ENCODE results near the gene ZNF639. TPM values are rescaled to one million over a fixed set of nuclear protein-coding genes. Genes with fewer than 3 reads are reported as not detected.

ZNF639 gene
- total and polyA plus RNA-seq, 2 experiments from 2014 or later = 33.6 to 62.8 TPM

GRCh38 chr3:179321668-179322285 is 1.1 kb upstream of the ZNF639 start:
- Histone ChIP-seq H3K4me3 (peak overlapping the region; percentile 80), H3K36me3 (ENCODE audit: insufficient read depth) (no peaks in the 10 kb centered on the region), H2AFZ (peak overlapping the region; percentile 97), H3K4me2 (peak overlapping the region; percentile 90), H3K79me2 (replicated peaks; ENCODE audit: insufficient read depth) (peaks cover 33% of the 10 kb centered on the region), H4K20me1 (replicated peaks; ENCODE audit: insufficient read depth) (peaks cover 11% of the 10 kb centered on the region; the same call in 1 of the 2 replicates), H3F3A (replicated peaks; ENCODE audit: low read depth) (no peaks in the 10 kb centered on the region), H3K9me2 (ENCODE audit: insufficient read depth) (no peaks in the 10 kb centered on the region), H3K27me3 (ENCODE audit: insufficient read depth) (peaks cover 6% of the 10 kb centered on the region; the same call in 1 of the 2 replicates), H3K27ac (ENCODE audit: low read depth) (no peak overlapping the region), H3K4me1 (ENCODE audit: insufficient read depth) (peaks cover 22% of the 10 kb centered on the region)
- Mint-ChIP-seq H3K36me3 (ENCODE audit: low read depth) (peaks cover 7% of the 10 kb centered on the region), H3K27ac (no peak overlapping the region), H3K27me3 (ENCODE audit: insufficient read depth, low read depth, poor library complexity) (peaks cover 6% of the 10 kb centered on the region), H3K4me1 (peaks cover 18% of the 10 kb centered on the region), H3K4me3 (peak overlapping the region; percentile 57), H3K9me3 (no peaks in the 10 kb centered on the region)
- TF ChIP-seq STAT1 (IDR thresholded peaks at IDR 0.05; ENCODE audit: unreplicated experiment) = no peak
- peak; percentile 72 to 74 for TF ChIP-seq CTCF (conservative IDR thresholded peaks at IDR 0.05; ENCODE audit: low read depth in 2 of 2)
- peak; percentile 7; the same call in 1 of the 3 replicates for ATAC-seq
- peak; percentile 66 for DNase-seq (ENCODE audit: low spot score)

- peak overlapping the region; percentile 80 for H3K4me3 ChIP-seq
- H3K27me3 ChIP-seq (ENCODE audit: insufficient read depth) = peaks cover 6% of the 10 kb centered on the region; the same call in 1 of the 2 replicates
- no peaks in the 10 kb centered on the region for H3K9me2 ChIP-seq (ENCODE audit: insufficient read depth)
- ATAC-seq (peak; percentile 37), DNase-seq (ENCODE audit: low spot score) (peak; percentile 81)
- H3K27me3 Mint-ChIP-seq (ENCODE audit: insufficient read depth, low read depth, poor library complexity) = peaks cover 6% of the 10 kb centered on the region
- H3K4me1 Mint-ChIP-seq = peaks cover 18% of the 10 kb centered on the region
- H3K27ac Mint-ChIP-seq = peak overlapping the region; percentile 84
- H3K9me3 Mint-ChIP-seq = no peaks in the 10 kb centered on the region
- peaks cover 4% of the 10 kb centered on the region; the same call in 1 of the 2 replicates for H3K36me3 ChIP-seq (ENCODE audit: insufficient read depth)
- H3K4me1 ChIP-seq (ENCODE audit: insufficient read depth) = peaks cover 22% of the 10 kb centered on the region
- H3F3A ChIP-seq (replicated peaks; ENCODE audit: low read depth) = no peaks in the 10 kb centered on the region
- H3K79me2 ChIP-seq (replicated peaks; ENCODE audit: insufficient read depth) = peaks cover 49% of the 10 kb centered on the region
- H3K27ac ChIP-seq (ENCODE audit: low read depth) = peak overlapping the region; percentile 78; the same call in 1 of the 2 replicates
- peaks cover 16% of the 10 kb centered on the region for H3K36me3 Mint-ChIP-seq (ENCODE audit: low read depth)
- H2AFZ ChIP-seq = peak overlapping the region; percentile 53
- H4K20me1 ChIP-seq (replicated peaks; ENCODE audit: insufficient read depth) = peaks cover 11% of the 10 kb centered on the region
- H3K4me3 Mint-ChIP-seq = peak overlapping the region; percentile 89
- H3K4me2 ChIP-seq = peak overlapping the region; percentile 96
- no peak for TF ChIP-seq EZH2 (IDR thresholded peaks at IDR 0.05; ENCODE audit: low read depth, unreplicated experiment)
- TF ChIP-seq CTCF (conservative IDR thresholded peaks at IDR 0.05; ENCODE audit: low read depth in 2 of 2) = no peak
- no peak for TF ChIP-seq ZNF331 (CRISPR knock-in tag; IDR thresholded peaks at IDR 0.05; ENCODE audit: low read depth)
- TF ChIP-seq ZNF462 (CRISPR knock-in tag; IDR thresholded peaks at IDR 0.05) = no peak
- no peak for TF ChIP-seq CREB1 (CRISPR knock-in tag; IDR thresholded peaks at IDR 0.05; ENCODE audit: low read depth)
- no peak for TF ChIP-seq NANOG (IDR thresholded peaks at IDR 0.05; ENCODE audit: borderline replicate concordance)
- no peak for TF ChIP-seq JUNB (IDR thresholded peaks at IDR 0.05; ENCODE audit: unreplicated experiment)
Observed at GRCh38 chr3:179323197-179324110, 623 bp downstream of the ZNF639 start.

All from GM23338 (cell line).